BLaER1 (cell line): Measurements from ENCODE around the gene OR1M1.

ENCODE experiments used
- H3K27ac ChIP-seq: shearing (Covaris generic); formaldehyde crosslinking; 2 replicates; pipeline ENCODE4 v1.8.1; 2022
- H3K27me3 ChIP-seq: shearing (Covaris generic); formaldehyde crosslinking; 2 replicates; pipeline ENCODE4 v1.8.1; 2022
- H3K36me3 ChIP-seq: shearing (Covaris generic); formaldehyde crosslinking; 2 replicates; pipeline ENCODE4 v1.8.1; 2022
- H3K4me1 ChIP-seq: shearing (Covaris generic); formaldehyde crosslinking; 2 replicates; pipeline ENCODE4 v1.8.1; 2022
- H3K4me2 ChIP-seq: shearing (Covaris generic); formaldehyde crosslinking; 2 replicates; pipeline ENCODE4 v1.8.1; 2022
- H3K4me3 ChIP-seq: shearing (Covaris generic); formaldehyde crosslinking; 2 replicates; pipeline ENCODE4 v1.8.1; 2022
- H3K9ac ChIP-seq: shearing (Covaris generic); formaldehyde crosslinking; 2 replicates; pipeline ENCODE4 v1.8.1; 2022
- H3K9me3 ChIP-seq: shearing (Covaris generic); formaldehyde crosslinking; 2 replicates; pipeline ENCODE4 v1.8.1; 2022
- H4K20me1 ChIP-seq: shearing (Covaris generic); formaldehyde crosslinking; 2 replicates; pipeline ENCODE4 v1.8.1; 2022
- Cebpa-rat ChIP-seq: shearing (Covaris generic); IDR thresholded peaks from 2 replicates; pipeline ENCODE4 v1.8.1; 2022

OR1M1 gene

GRCh38 chr19:9075064-9075949, 11.6 kb upstream of the OR1M1 start:
- no peak for TF ChIP-seq Cebpa-rat
- Histone ChIP-seq H3K4me2 (no peak overlapping the region), H3K36me3 (no peaks in the 10 kb centered on the region), H3K27me3 (no peaks in the 10 kb centered on the region), H4K20me1 (no peaks in the 10 kb centered on the region), H3K4me1 (0 out of 2 replicates have a peak, but pooled peaks cover 4% of the 10 kb centered on the region), H3K27ac (no peak overlapping the region), H3K4me3 (no peak overlapping the region), H3K9me3 (no peaks in the 10 kb centered on the region), H3K9ac (no peak overlapping the region)

GRCh38 chr19:9076901-9077300, 10.0 kb upstream of the OR1M1 start:
- Histone ChIP-seq H3K4me2 (no peak overlapping the region), H3K9me3 (no peaks in the 10 kb centered on the region), H3K9ac (no peak overlapping the region), H3K4me3 (no peak overlapping the region), H4K20me1 (no peaks in the 10 kb centered on the region), H3K4me1 (0 out of 2 replicates have a peak, but pooled peaks cover 4% of the 10 kb centered on the region), H3K27ac (no peak overlapping the region), H3K36me3 (no peaks in the 10 kb centered on the region), H3K27me3 (no peaks in the 10 kb centered on the region)
- TF ChIP-seq Cebpa-rat: no peak

- no peak overlapping the region for H3K27ac ChIP-seq
- H3K27me3 ChIP-seq: no peaks in the 10 kb centered on the region
- no peak overlapping the region for H3K4me2 ChIP-seq
- no peak for TF ChIP-seq Cebpa-rat
- H3K9me3 ChIP-seq: no peaks in the 10 kb centered on the region
- H3K4me1 ChIP-seq: 0 out of 2 replicates have a peak, but pooled peaks cover 4% of the 10 kb centered on the region
- H3K4me3 ChIP-seq: no peak overlapping the region
- no peak overlapping the region for H3K9ac ChIP-seq
- H4K20me1 ChIP-seq: no peaks in the 10 kb centered on the region
- H3K36me3 ChIP-seq: no peaks in the 10 kb centered on the region
Measured at GRCh38 chr19:9078651-9079050, 8.2 kb upstream of the OR1M1 start.

DNA sequence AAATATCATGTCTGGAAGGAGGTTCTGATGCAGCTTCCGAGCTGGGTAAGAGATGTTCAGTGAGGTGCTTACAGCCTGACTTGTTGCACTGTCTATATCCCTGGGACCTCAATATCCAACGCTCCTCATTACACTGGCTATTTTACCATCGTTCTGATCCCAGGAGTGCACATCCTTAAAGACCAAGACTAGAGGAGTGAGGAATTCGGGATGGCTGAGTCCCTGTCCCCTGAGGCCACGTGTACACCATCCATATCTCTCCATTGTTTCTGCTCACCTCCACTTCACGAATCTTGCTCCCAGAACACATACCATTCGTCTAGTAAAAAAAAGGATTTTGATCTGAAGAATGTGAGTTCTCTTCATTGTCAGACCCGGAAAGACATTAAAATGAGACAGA, 20.5 kb downstream of the OR1M1 start, which contains the start of gene OR7G2:
OR7G2 (minus strand) TSS at position 101 of the 400 bp plus-strand sequence. CDS start 4,232 bp downstream, outside the sequence.
- no peaks in the 10 kb centered on the region for H3K27me3 ChIP-seq
- no peaks in the 10 kb centered on the region for H3K4me1 ChIP-seq
- no peak for TF ChIP-seq Cebpa-rat
- H4K20me1 ChIP-seq: no peaks in the 10 kb centered on the region
- H3K9ac ChIP-seq: no peak within 1 kb of the TSS
- no peaks in the 10 kb centered on the region for H3K9me3 ChIP-seq
- H3K27ac ChIP-seq: no peak within 1 kb of the TSS
- H3K4me3 ChIP-seq: no peak within 1 kb of the TSS
- H3K4me2 ChIP-seq: no peak within 1 kb of the TSS
- no peaks in the 10 kb centered on the region for H3K36me3 ChIP-seq

GRCh38 chr19:9109959-9110358, 23.1 kb downstream of the OR1M1 start:
- TF ChIP-seq Cebpa-rat: no peak
- Histone ChIP-seq H3K4me1 (no peaks in the 10 kb centered on the region), H3K4me2 (no peak overlapping the region), H3K27me3 (no peaks in the 10 kb centered on the region), H3K36me3 (no peaks in the 10 kb centered on the region), H3K27ac (no peak overlapping the region), H3K9me3 (no peaks in the 10 kb centered on the region), H3K9ac (no peak overlapping the region), H4K20me1 (no peaks in the 10 kb centered on the region), H3K4me3 (no peak overlapping the region)

- Histone ChIP-seq H3K27ac (no peak within 1 kb of the TSS), H3K9ac (no peak within 1 kb of the TSS), H3K4me1 (no peaks in the 10 kb centered on the region), H3K9me3 (no peaks in the 10 kb centered on the region), H4K20me1 (no peaks in the 10 kb centered on the region), H3K4me2 (no peak within 1 kb of the TSS), H3K4me3 (no peak within 1 kb of the TSS), H3K36me3 (no peaks in the 10 kb centered on the region), H3K27me3 (no peaks in the 10 kb centered on the region)
- TF ChIP-seq Cebpa-rat: no peak
Measured at GRCh38 chr19:9115307-9115813, 28.5 kb downstream of the OR1M1 start, which contains the start of gene OR7G1. OR7G1 (minus strand) TSS chr19:9115763; CDS start chr19:9115763, 0 bp downstream.

DNA sequence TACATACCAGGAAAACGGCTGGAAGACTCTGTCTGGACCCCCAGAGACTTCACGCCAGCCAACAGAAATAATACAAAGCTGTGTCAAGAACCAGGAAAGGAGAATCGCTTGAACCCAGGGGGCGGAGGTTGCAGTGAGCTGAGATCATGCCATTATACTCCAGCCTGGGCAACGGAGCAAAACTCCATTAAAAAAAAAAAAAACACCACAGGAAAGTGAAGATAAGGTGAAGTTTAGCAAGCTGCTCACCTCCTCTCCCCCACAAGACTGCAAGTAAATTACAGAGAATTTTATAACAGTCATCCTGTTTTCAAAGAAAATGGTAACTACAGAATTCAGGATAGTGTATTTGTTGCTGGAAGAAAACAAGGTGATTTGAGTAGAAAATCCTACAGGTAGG, 29.7 kb downstream of the OR1M1 start:
- H3K4me2 ChIP-seq: no peak overlapping the region
- H3K27ac ChIP-seq: no peak overlapping the region
- no peaks in the 10 kb centered on the region for H3K36me3 ChIP-seq
- H4K20me1 ChIP-seq: no peaks in the 10 kb centered on the region
- no peaks in the 10 kb centered on the region for H3K4me1 ChIP-seq
- no peak for TF ChIP-seq Cebpa-rat
- H3K27me3 ChIP-seq: no peaks in the 10 kb centered on the region
- no peaks in the 10 kb centered on the region for H3K9me3 ChIP-seq
- no peak overlapping the region for H3K9ac ChIP-seq
- no peak overlapping the region for H3K4me3 ChIP-seq

DNA sequence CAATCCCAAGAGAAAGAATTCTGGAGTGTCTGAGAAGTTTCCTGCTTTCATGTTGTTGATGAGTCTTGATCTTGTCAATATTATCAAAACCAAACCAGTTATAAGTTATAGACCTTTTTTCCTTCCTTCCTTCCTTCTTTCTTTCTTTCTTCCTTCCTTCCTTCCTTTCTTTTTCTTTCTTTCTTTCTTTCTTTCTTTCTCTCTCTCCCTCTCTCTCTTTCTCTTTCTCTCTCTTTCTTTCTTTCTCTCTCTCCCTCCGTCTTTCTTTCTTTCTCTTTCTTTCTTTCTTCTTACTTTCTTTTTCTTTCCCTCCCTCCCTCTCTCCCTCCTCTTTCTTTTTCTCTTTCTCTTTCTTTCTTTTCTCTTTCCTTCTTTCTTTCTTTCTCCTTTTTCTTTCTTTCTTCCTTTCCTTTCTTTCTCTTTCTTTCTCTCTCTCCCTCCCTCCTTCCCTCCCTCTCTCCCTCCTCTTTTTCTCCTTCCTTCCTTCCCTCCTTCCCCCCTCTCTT, 40.1 kb downstream of the OR1M1 start, which contains the start of gene OR7G3:
OR7G3 (minus strand) TSS at position 51 of the 506 bp plus-strand sequence; CDS start at position 51, 0 bp downstream.
- Histone ChIP-seq H3K9ac (no peak within 1 kb of the TSS), H3K36me3 (no peaks in the 10 kb centered on the region), H3K4me3 (no peak within 1 kb of the TSS), H4K20me1 (no peaks in the 10 kb centered on the region), H3K4me1 (peaks cover 19% of the 10 kb centered on the region), H3K9me3 (no peaks in the 10 kb centered on the region), H3K4me2 (no peak within 1 kb of the TSS), H3K27ac (no peak within 1 kb of the TSS), H3K27me3 (no peaks in the 10 kb centered on the region)
- no peak for TF ChIP-seq Cebpa-rat

- no peaks in the 10 kb centered on the region for H4K20me1 ChIP-seq
- TF ChIP-seq Cebpa-rat: no peak
- H3K4me1 ChIP-seq: peaks cover 19% of the 10 kb centered on the region
- no peaks in the 10 kb centered on the region for H3K36me3 ChIP-seq
- H3K4me2 ChIP-seq: no peak overlapping the region
- H3K27ac ChIP-seq: no peak overlapping the region
- H3K4me3 ChIP-seq: no peak overlapping the region
- H3K27me3 ChIP-seq: no peaks in the 10 kb centered on the region
- H3K9ac ChIP-seq: no peak overlapping the region
- no peaks in the 10 kb centered on the region for H3K9me3 ChIP-seq
Measured at GRCh38 chr19:9128171-9128570, 41.3 kb downstream of the OR1M1 start.

- no peaks in the 10 kb centered on the region for H3K9me3 ChIP-seq
- H3K27ac ChIP-seq: peak overlapping the region; percentile 55
- H3K36me3 ChIP-seq: no peaks in the 10 kb centered on the region
- no peak for TF ChIP-seq Cebpa-rat
- H3K4me2 ChIP-seq: peak overlapping the region; percentile 34
- no peaks in the 10 kb centered on the region for H3K27me3 ChIP-seq
- H3K9ac ChIP-seq: no peak overlapping the region
- peaks cover 19% of the 10 kb centered on the region for H3K4me1 ChIP-seq
- no peak overlapping the region for H3K4me3 ChIP-seq
- no peaks in the 10 kb centered on the region for H4K20me1 ChIP-seq
Measured at GRCh38 chr19:9130965-9131364, 44.1 kb downstream of the OR1M1 start.
